Measurements from ENCODE around the gene POLQ.
"Not testable (repeated sequence)": the region's sequence is repeated elsewhere in the genome, so short reads cannot be mapped to it uniquely, and the experiment has no call there.

POLQ gene

GRCh38 chr3:121505256-121505655, 40.5 kb downstream of the POLQ start:
- no peak for DNase-seq

- no peak for DNase-seq
Measured at GRCh38 chr3:121504618-121505017, 41.2 kb downstream of the POLQ start.

GRCh38 chr3:121496786-121497185, 49.0 kb downstream of the POLQ start:
- DNase-seq, result no peak

GRCh38 chr3:121493431-121493830, 52.4 kb downstream of the POLQ start:
- DNase-seq, result no peak

GRCh38 chr3:121491683-121492320, 54.0 kb downstream of the POLQ start:
- DNase-seq, result no peak

- DNase-seq, result no peak
Measured at GRCh38 chr3:121490161-121490560, 55.6 kb downstream of the POLQ start.

GRCh38 chr3:121488628-121489027, 57.2 kb downstream of the POLQ start:
- no peak for DNase-seq

- DNase-seq, result no peak
Measured at GRCh38 chr3:121483290-121483689, 62.5 kb downstream of the POLQ start.

- DNase-seq, result no peak
Measured at GRCh38 chr3:121482660-121483059, 63.1 kb downstream of the POLQ start.

GRCh38 chr3:121481106-121481880, 64.5 kb downstream of the POLQ start:
- DNase-seq, result no peak

- no peak for DNase-seq
Measured at GRCh38 chr3:121477589-121477988, 68.2 kb downstream of the POLQ start.

GRCh38 chr3:121473001-121473400, 72.8 kb downstream of the POLQ start:
- DNase-seq, result no peak

GRCh38 chr3:121467085-121467484, 78.7 kb downstream of the POLQ start:
- no peak for DNase-seq

GRCh38 chr3:121463745-121464144, 82.0 kb downstream of the POLQ start:
- DNase-seq, result no peak

- DNase-seq, result no peak
Measured at GRCh38 chr3:121462565-121462964, 83.2 kb downstream of the POLQ start.

GRCh38 chr3:121451752-121452151, 94.0 kb downstream of the POLQ start:
- DNase-seq, result not testable (repeated sequence)

GRCh38 chr3:121443456-121443855, 102.3 kb downstream of the POLQ start:
- DNase-seq, result no peak

GRCh38 chr3:121436641-121437040, 109.1 kb downstream of the POLQ start:
- no peak for DNase-seq

- DNase-seq, result no peak
Measured at GRCh38 chr3:121436074-121436473, 109.7 kb downstream of the POLQ start.

GRCh38 chr3:121431726-121432517, 113.9 kb downstream of the POLQ start:
- DNase-seq, result no peak

GRCh38 chr3:121430664-121431215, 115.0 kb downstream of the POLQ start:
- no peak for DNase-seq

GRCh38 chr3:121424549-121424948, 121.2 kb downstream of the POLQ start:
- DNase-seq, result no peak

- DNase-seq, result no peak
Measured at GRCh38 chr3:121418182-121418581, 127.6 kb downstream of the POLQ start.

- no peak for DNase-seq
Measured at GRCh38 chr3:121414924-121415323, 130.9 kb downstream of the POLQ start.

Measured in amniotic stem cell (primary cell).